ACHN (cell line): ENCODE results near the gene SLC45A2.
"Not testable (repeated sequence)": the region's sequence is repeated elsewhere in the genome, so short reads cannot be mapped to it uniquely, and the experiment has no call there.

Source experiments
- DNase-seq: peaks from one replicate; pipeline ENCODE4 v3.0.0-alpha.2; 2015
- in situ Hi-C: cut with HindIII; loops from 2 replicates; pipeline ENCODE4 v1.10.0; 2017; ENCODE audit warnings: low sequenced_read_pairs, low pct_ligation_motif_present, low pct_unique_long_range_greater_than_20kb

Gene SLC45A2

GRCh38 chr5:33937017-33937706 lies 47.3 kb downstream of the SLC45A2 start:
- no peak for DNase-seq
- in situ Hi-C loops = no loop called here

- in situ Hi-C loops = no loop called here
- no peak for DNase-seq
These were observed 48.0 kb downstream of the SLC45A2 start, which contains the start of gene RXFP3 for GRCh38 chr5:33936381-33937016. RXFP3 (plus strand) TSS chr5:33936386; CDS start chr5:33936741, 355 bp downstream.

- DNase-seq = peak; percentile 45
- in situ Hi-C loops = no loop called here
These were observed 48.5 kb downstream of the SLC45A2 start for GRCh38 chr5:33936004-33936380.

DNA sequence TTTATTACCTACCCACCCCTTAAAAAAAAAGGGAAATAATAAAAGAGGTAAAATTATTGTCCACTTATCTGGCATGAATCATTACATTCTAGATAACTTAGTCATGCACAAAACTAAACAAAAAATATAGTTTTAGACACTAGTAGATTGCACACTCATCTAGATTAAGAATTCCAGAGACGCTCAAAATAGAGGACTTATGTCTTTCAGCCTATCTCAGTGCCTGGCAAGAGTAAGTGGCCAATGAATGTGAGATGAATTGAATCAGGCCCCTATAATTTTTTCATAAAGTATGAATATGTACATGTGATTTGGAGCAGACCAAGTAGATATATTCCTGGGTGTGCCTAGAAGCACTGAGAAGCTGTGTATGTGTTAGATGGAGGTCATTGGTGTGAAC lies 50.3 kb downstream of the SLC45A2 start:
- in situ Hi-C loops = no loop called here
- DNase-seq = no peak

- in situ Hi-C loops = no loop called here
- no peak for DNase-seq
These were observed 50.7 kb downstream of the SLC45A2 start for GRCh38 chr5:33933723-33934169.

- in situ Hi-C loops = no loop called here
These were observed 53.4 kb downstream of the SLC45A2 start for GRCh38 chr5:33931136-33931535.

DNA sequence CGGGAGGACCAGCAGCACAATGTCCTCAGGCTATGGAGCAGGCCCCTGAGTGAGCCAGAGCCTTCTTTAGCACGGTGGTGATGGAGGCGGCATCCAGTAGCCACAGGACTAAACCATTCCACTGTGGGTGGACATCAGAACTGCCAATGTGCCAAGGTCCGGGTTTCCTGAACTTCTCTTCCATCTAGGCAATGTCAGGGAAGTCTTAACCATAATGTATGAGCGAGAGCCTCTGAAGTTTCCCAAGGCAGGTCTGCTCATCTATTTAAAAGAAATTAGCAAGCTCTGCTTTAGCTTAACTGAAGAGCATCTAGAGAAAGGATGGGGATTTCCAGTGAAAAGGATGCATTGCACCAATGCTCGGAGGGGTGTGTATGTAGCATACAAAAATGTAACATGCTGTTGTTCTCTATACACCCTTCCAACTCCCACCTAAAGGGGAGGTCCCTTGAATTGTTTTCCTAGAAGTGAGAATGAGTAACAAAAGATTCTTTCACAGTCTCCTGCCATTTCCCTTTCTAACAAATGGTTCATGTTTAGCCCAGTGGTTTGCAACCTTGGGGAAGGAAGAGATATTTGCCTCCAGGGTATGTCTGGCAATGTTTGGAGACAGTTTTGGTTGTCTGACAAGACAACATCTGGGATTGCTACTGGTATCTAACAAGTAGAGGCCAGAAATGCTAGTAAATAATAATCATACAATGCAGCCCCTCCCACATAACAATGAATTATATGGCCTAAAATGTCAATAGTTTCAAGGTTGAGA lies 54.4 kb downstream of the SLC45A2 start:
- DNase-seq = no peak
- in situ Hi-C loops = no loop called here

More at GRCh38 chr5:33931136-33931535, 53.4 kb downstream of the SLC45A2 start:
- DNase-seq = no peak

- in situ Hi-C loops = no loop called here
- no peak for DNase-seq
These were observed 56.2 kb downstream of the SLC45A2 start for GRCh38 chr5:33928283-33928682.

GRCh38 chr5:33927685-33928084 lies 56.8 kb downstream of the SLC45A2 start:
- in situ Hi-C loops = no loop called here
- no peak for DNase-seq

DNA sequence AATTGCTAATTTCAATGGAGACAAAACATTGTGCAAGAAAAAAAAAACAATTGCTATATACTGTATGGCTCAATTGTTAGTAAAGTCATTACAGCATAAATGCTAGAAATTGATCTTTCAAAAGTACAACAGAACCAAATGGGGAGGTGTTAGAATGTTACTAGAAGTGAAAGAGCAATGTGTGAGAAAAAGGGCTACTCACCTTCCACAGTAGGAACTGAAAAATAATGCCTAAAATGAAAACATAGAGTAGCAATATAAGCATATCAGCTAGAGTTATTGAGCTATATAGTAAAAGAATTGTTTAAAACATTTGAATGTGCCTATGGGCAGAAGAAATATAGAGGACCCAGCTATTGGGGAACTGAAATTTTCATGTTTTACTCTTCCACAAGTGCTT lies 59.2 kb downstream of the SLC45A2 start:
- no peak for DNase-seq
- in situ Hi-C loops = no loop called here

DNA sequence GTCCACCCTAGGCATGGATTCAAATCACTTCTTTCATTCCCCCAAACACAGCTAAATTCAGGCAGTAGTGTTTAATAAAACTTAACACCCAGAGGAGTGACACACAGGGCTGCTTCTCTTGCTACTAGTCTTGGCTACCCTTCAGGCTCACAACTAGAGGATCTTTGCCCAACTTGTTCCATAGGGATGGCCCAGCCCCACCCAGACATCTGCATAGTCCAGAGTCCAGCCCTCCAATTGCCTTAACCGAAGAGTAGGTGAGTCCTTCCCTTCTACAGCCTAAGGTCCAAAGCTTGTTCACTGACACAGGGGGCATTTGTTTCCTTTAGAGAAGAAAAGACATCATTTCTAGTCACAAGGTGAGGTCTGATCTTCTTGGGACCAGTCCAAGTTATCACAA lies 63.5 kb downstream of the SLC45A2 start:
- in situ Hi-C loops = no loop called here
- no peak for DNase-seq

DNA sequence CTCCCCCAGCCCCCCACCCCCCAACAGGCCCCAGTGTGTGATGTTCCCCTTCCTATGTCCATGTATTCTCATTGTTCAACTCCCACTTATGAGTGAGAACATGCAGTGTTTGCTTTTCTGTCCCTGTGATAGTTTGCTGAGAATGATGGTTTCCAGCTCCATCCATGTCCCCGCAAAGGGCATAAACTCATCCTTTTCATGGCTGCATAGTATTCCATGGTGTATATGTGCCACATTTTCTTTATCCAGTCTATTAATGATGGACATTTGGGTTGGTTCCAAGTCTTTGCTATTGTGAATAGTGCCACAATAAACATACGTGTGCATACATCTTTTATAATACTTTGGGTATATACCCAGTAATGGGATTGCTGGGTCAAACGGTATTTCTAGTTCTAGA lies 69.6 kb downstream of the SLC45A2 start:
- DNase-seq, in situ Hi-C loops: not testable (repeated sequence)

DNA sequence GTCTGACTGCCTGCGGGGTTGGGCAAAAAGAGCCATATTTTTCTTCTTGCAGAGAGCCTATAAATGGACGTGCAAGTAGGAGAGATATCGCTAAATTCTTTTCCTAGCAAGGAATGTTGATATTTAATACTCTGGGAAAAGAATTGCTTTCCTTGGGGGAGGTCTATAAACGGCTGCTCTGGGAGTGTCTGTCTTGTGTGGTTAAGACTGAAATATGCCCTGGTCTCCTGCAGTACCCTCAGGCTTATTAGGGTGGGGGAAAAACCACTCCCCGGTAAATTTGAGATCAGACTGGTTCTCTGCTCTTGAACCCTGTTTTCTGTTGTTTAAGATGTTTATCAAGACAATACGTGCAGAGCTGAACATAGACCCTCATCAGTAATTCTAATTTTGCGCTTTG lies 78.2 kb downstream of the SLC45A2 start:
- in situ Hi-C loops, DNase-seq: not testable (repeated sequence)

DNA sequence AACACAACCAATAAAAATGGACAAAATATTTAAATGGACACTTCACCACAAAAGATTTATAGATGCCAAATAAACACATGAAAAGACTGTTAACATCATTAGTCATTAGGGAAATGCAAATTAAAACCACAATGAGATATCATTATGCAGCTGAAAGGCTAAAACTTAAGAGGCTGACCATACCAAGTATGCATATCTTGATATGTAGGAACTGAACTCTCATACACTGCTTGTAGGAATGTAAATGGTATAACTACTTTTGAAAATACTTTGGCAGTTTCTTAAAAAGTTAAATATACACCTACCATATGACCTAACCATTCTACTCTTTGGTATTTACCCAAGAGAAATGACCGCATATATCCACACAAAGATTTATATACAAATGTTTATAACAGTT lies 79.1 kb downstream of the SLC45A2 start:
- no peak for DNase-seq
- in situ Hi-C loops = no loop called here

GRCh38 chr5:33903118-33903517 lies 81.4 kb downstream of the SLC45A2 start:
- DNase-seq = no peak
- in situ Hi-C loops = no loop called here

GRCh38 chr5:33901156-33901555 lies 83.3 kb downstream of the SLC45A2 start:
- no peak for DNase-seq
- in situ Hi-C loops = no loop called here
